GM12878 (cell line): ENCODE results near the gene SPA17. TPM values are rescaled to one million over a fixed set of nuclear protein-coding genes. Genes with fewer than 3 reads are reported as not detected.

Experiments used
- ATAC-seq: fragments of 200-7000 bp; cut with Tn5 transposase; 3 replicates; pipeline ENCODE4 v1.9.1; 2020; ENCODE audit warnings: mild to moderate bottlenecking, moderate library complexity
- BruUV-seq: library from RNA; stranded (reverse); fragments of 400-500 nt; replicated peaks from 2 replicates; lab custom pipeline; 2021; lab: Mats Ljungman, UMichigan
- CTCF ChIA-PET: fragments of 300-600 bp; sonication (Branson Sonifier 250); formaldehyde crosslinking; extraction: SDS; loops from one replicate; lab custom pipeline; 2021; ENCODE audit warnings: inconsistent platforms; lab: Yijun Ruan, JAX
- POLR2A ChIA-PET: fragments of 350-600 bp; formaldehyde crosslinking; extraction: SDS; loops from one replicate; lab custom pipeline; 2021; ENCODE audit warnings: inconsistent platforms; lab: Charles Lee
- RAD21 ChIA-PET: fragments of 300-600 bp; sonication (Branson Sonifier 250); formaldehyde crosslinking; loops from one replicate; lab custom pipeline; 2023; ENCODE audit warnings: antibody characterized with exemption; ENCODE audit not compliant: unreplicated experiment; lab: Charles Lee
- SMC1A ChIA-PET: fragments of 300-600 bp; sonication (Branson Sonifier 250); formaldehyde crosslinking; loops from one replicate; lab custom pipeline; 2023; ENCODE audit not compliant: unreplicated experiment, uncharacterized antibody; lab: Charles Lee
- DNase-seq: peaks from one replicate; pipeline ENCODE4 v3.0.0-alpha.2; 2011; ENCODE audit warnings: low read depth, low spot score
- FAIRE-seq: peaks from 3 replicates; lab custom pipeline; 2011; peaks lifted over from hg19 to GRCh38; lab: Jason Lieb, UNC
- H2AFZ ChIP-seq: 2 replicates; pipeline ENCODE4 v1.6.0; 2011; ENCODE audit warnings: low read depth, low read length, control low read depth; ENCODE audit not compliant: control insufficient read depth
- H3K27ac ChIP-seq: 2 replicates; pipeline ENCODE4 v1.5.1; 2011; ENCODE audit warnings: control low read depth; ENCODE audit not compliant: control insufficient read depth, insufficient read depth
- H3K27me3 ChIP-seq, 2 experiments: replicated peaks in 1 of 2; 2 replicates each; pipeline versions ENCODE4 v1.6.0 to v1.6.1; 2011; ENCODE audit warnings: low read length in 1 of 2; ENCODE audit not compliant: control insufficient read depth in 2 of 2, insufficient read depth in 2 of 2
- H3K36me3 ChIP-seq, 2 experiments: 2 replicates each; pipeline ENCODE4 v1.5.1; 2011; ENCODE audit warnings: low read length in 1 of 2; ENCODE audit not compliant: control insufficient read depth in 2 of 2, insufficient read depth in 2 of 2
- H3K4me1 ChIP-seq: 2 replicates; pipeline ENCODE4 v1.6.1; 2011; ENCODE audit warnings: mild to moderate bottlenecking, low read length, moderate library complexity, mixed read lengths; ENCODE audit not compliant: control insufficient read depth, insufficient read depth
- H3K4me2 ChIP-seq: 2 replicates; pipeline ENCODE4 v1.6.0; 2011; ENCODE audit warnings: control low read depth; ENCODE audit not compliant: control insufficient read depth, insufficient read depth
- H3K4me3 ChIP-seq: fragments of 200-600 bp; sonication (generic); 2 replicates; pipeline ENCODE4 v1.5.1; 2016
- H3K79me2 ChIP-seq: 2 replicates; pipeline ENCODE4 v1.6.0; 2011; ENCODE audit warnings: low read length; ENCODE audit not compliant: control insufficient read depth, insufficient read depth
- H3K9ac ChIP-seq: 2 replicates; pipeline ENCODE4 v1.8.0; 2011; ENCODE audit warnings: low read length, control low read depth, mixed read lengths; ENCODE audit not compliant: control insufficient read depth, insufficient read depth
- H3K9me3 ChIP-seq: replicated peaks from 3 replicates; pipeline ENCODE4 v1.5.1; 2011; ENCODE audit warnings: mild to moderate bottlenecking, low read length; ENCODE audit not compliant: control insufficient read depth, insufficient read depth
- H4K20me1 ChIP-seq: 2 replicates; pipeline ENCODE4 v1.6.0; 2011; ENCODE audit not compliant: control insufficient read depth, insufficient read depth
- ASH2L ChIP-seq: fragments of 300-600, 200-600 bp; sonication (generic); IDR thresholded peaks from 2 replicates; pipeline ENCODE4 v1.6.1; 2017; ENCODE audit warnings: low read depth, mild to moderate bottlenecking, borderline replicate concordance
- ATF3 ChIP-seq: IDR thresholded peaks from 2 replicates; pipeline ENCODE4 v1.6.1; 2011; ENCODE audit warnings: low read depth, mild to moderate bottlenecking, low read length, moderate library complexity, borderline replicate concordance; ENCODE audit errors: extremely low read depth
- BACH1 ChIP-seq: fragments of 450-650 bp; IDR thresholded peaks from 2 replicates; pipeline ENCODE4 v1.6.1; 2017; ENCODE audit warnings: mild to moderate bottlenecking, borderline replicate concordance
- BCLAF1 ChIP-seq: fragments of 450-650 bp; IDR thresholded peaks from 2 replicates; pipeline ENCODE4 v1.6.1; 2017; ENCODE audit warnings: antibody characterized with exemption, mild to moderate bottlenecking, moderate library complexity
- CBX3 ChIP-seq: fragments of 200-600 bp; sonication (generic); IDR thresholded peaks from 2 replicates; pipeline ENCODE4 v1.6.1; 2016; ENCODE audit warnings: low read depth, borderline replicate concordance
- HSF1 ChIP-seq: fragments of 150-350 bp; IDR thresholded peaks from 2 replicates; pipeline ENCODE4 v1.6.1; 2014; ENCODE audit warnings: mild to moderate bottlenecking, low read depth, low read length
- IKZF1 ChIP-seq: fragments of 450-650 bp; conservative IDR thresholded peaks from 2 replicates; pipeline ENCODE4 v1.6.1; 2017; ENCODE audit warnings: antibody characterized with exemption, mild to moderate bottlenecking
- MYC ChIP-seq: IDR thresholded peaks from 2 replicates; pipeline ENCODE4 v1.6.1; 2011; ENCODE audit warnings: mild to moderate bottlenecking, low read length, moderate library complexity, inconsistent platforms; ENCODE audit not compliant: insufficient read depth, insufficient replicate concordance, insufficient read length, severe bottlenecking
- POU2F2 ChIP-seq: IDR thresholded peaks from 3 replicates; pipeline ENCODE4 v1.6.1; 2011; ENCODE audit warnings: low read depth, mild to moderate bottlenecking, low read length, borderline replicate concordance
- RAD51 ChIP-seq: fragments of 450-650 bp; IDR thresholded peaks from 2 replicates; pipeline ENCODE4 v1.6.1; 2016; ENCODE audit warnings: moderate library complexity, mild to moderate bottlenecking, inconsistent platforms
- RCOR1 ChIP-seq: conservative IDR thresholded peaks from 2 replicates; pipeline ENCODE4 v1.6.1; 2012; ENCODE audit warnings: low read depth, low read length, improper control_type of control experiment
- RELB ChIP-seq: fragments of 450-650 bp; IDR thresholded peaks from 2 replicates; pipeline ENCODE4 v1.6.1; 2017; ENCODE audit warnings: low read depth, mild to moderate bottlenecking, moderate library complexity
- TCF12 ChIP-seq: IDR thresholded peaks from 2 replicates; pipeline ENCODE4 v1.6.1; 2011; ENCODE audit warnings: low read depth, mild to moderate bottlenecking, low read length
- USF2 ChIP-seq: IDR thresholded peaks from 2 replicates; pipeline ENCODE4 v1.6.1; 2011; ENCODE audit warnings: low read depth, low read length, improper control_type of control experiment, borderline replicate concordance
- WGBS: methylation state at CpG from one replicate; pipeline ENCODE4 v1.1.6; 2016; ENCODE audit warnings: low lambda C conversion rate; ENCODE audit not compliant: insufficient replicate concordance, insufficient coverage; ENCODE audit errors: missing lambda C conversion rate; 5-methylcytosine and 5-hydroxymethylcytosine counted together
- in situ Hi-C: fragments of 300-500 bp; cut with MboI; formaldehyde crosslinking; loops from 9 replicates; pipeline ENCODE4 v1.14.3; 2018; ENCODE audit warnings: mixed read lengths
- intact Hi-C: fragments of 100-400 bp; cut with micrococcal nuclease; formaldehyde crosslinking; loops from one replicate; pipeline ENCODE4 v1.14.2; 2022; ENCODE audit not compliant: unreplicated experiment
- polyA plus RNA-seq, 11 experiments: library from polyadenylated mRNA; depleted of rRNA in 4 of 11; unstranded in 6 of 11; stranded (reverse) in 5 of 11; fragments of >200 nt; fragmentation: Nextera tagmentation in 4 of 11; fragmentation: Illumina TruSeq in 1 of 11; extraction: Ambion mirVana in 4 of 11; extraction: Trizol in 1 of 11; gene quantifications; 1 replicate in 1 of 11; 2 replicates in 10 of 11; pipeline versions ENCODE4 v1.2.1 to v1.2.3, GENCODE V29; 2011 to 2016; ENCODE audit warnings: inconsistent platforms in 2 of 11, missing spikeins in 2 of 11, low read depth in 1 of 11
- total RNA-seq, 4 experiments: library from RNA; depleted of rRNA in 3 of 4; stranded (reverse); fragments of >200 nt in 3 of 4; fragmentation: Illumina TruSeq in 1 of 4; extraction: Trizol in 1 of 4; gene quantifications; 2 replicates each; pipeline versions ENCODE4 v1.2.1 to v1.2.3, GENCODE V29; 2013 to 2021

The SPA17 gene
- total and polyA plus RNA-seq, 10 of the 15 experiments (the other 5 are each of a cell fraction or from before 2014, with no cell fraction given) = 2.9 to 13.2 (median 8.5) TPM

- Histone ChIP-seq H3K9ac (no peak overlapping the region), H3K27ac (no peak overlapping the region), H2AFZ (no peak overlapping the region), H3K4me2 (no peak overlapping the region), H3K4me3 (no peak overlapping the region), H3K79me2 (no peaks in the 10 kb centered on the region), H3K9me3 (no peaks in the 10 kb centered on the region; the same call in 2 of the 3 replicates), H3K36me3 (no peaks in the 10 kb centered on the region; a peak in 2 of 4 replicates), H3K27me3 (no peaks in the 10 kb centered on the region), H3K4me1 (no peaks in the 10 kb centered on the region; the same call in 1 of the 2 replicates), H4K20me1 (no peaks in the 10 kb centered on the region)
- in situ Hi-C loops = no loop called here
- no peak for FAIRE-seq
- BruUV-seq = no TSS peak
- TF ChIP-seq TCF12 (no peak), RELB (no peak), ATF3 (no peak), RAD51 (no peak), POU2F2 (no peak), BACH1 (no peak), ASH2L (no peak), USF2 (no peak), IKZF1 (no peak), HSF1 (no peak), BCLAF1 (no peak), MYC (no peak), RCOR1 (no peak), CBX3 (no peak)
- 100% methylated on average over 3 of the region's 3 CpGs for WGBS
- ChIA-PET CTCF (interaction anchor here (0.6 to 7.6 kb wide), 10 partner anchors 10 to 850 kb away, joined by 3 to 52 read pairs (median 4); partner anchors contain the start of gene ESAM), POLR2A (no interaction called here), RAD21 (interaction anchor here (1.4 kb wide), 1 partner anchor 194 kb away, joined by 3 read pairs; no protein-coding TSS in a partner anchor), SMC1A (interaction anchor here (0.9 to 1.8 kb wide), 6 partner anchors 20 to 194 kb away, joined by 3 to 9 read pairs (median 4); partner anchors contain the start of gene TBRG1)
- intact Hi-C loops = no loop called here
- DNase-seq = no peak
- no peak for ATAC-seq
Observed at GRCh38 chr11:124642628-124643027, 31.1 kb upstream of the SPA17 start.
